Prostate gland (tissue), 2 donors: ENCODE data around the gene WDR48. TPM values are rescaled to one million over a fixed set of nuclear protein-coding genes. Genes with fewer than 3 reads are reported as not detected.
"Not testable (repeated sequence)": the region's sequence is repeated elsewhere in the genome, so short reads cannot be mapped to it uniquely, and the experiment has no call there.

Source experiments
- DNase-seq: peaks from one replicate; pipeline ENCODE4 v3.0.0-alpha.2; 2019; ENCODE audit warnings: low spot score
- H3K27ac ChIP-seq, 2 donors: fragments of 200-600 bp; sonication (generic); 2 replicates each; pipeline ENCODE4 v1.5.1; 2017 to 2019
- H3K27me3 ChIP-seq: fragments of 200-600 bp; sonication (generic); replicated peaks from 2 replicates; pipeline ENCODE4 v1.5.1; 2019; ENCODE audit not compliant: insufficient read depth
- H3K36me3 ChIP-seq, 2 donors: fragments of 200-600 bp; sonication (generic); 1 replicate in 1 of 2; 2 replicates in 1 of 2; pipeline versions ENCODE4 v1.5.1 to v1.8.1; 2017 to 2019
- H3K4me1 ChIP-seq: fragments of 200-600 bp; sonication (generic); replicated peaks from 2 replicates; pipeline ENCODE4 v1.5.1; 2019
- H3K4me3 ChIP-seq, 2 donors: fragments of 200-600 bp; sonication (generic); 2 replicates each; pipeline ENCODE4 v1.5.1; 2017 to 2019
- H3K9me3 ChIP-seq: fragments of 200-600 bp; sonication (generic); 2 replicates; pipeline ENCODE4 v1.5.1; 2017
- CTCF ChIP-seq, 4 experiments: fragments of 200-600 bp in 2 of 4; fragments of 450-650 bp in 2 of 4; sonication (generic) in 2 of 4; IDR thresholded peaks; 1 replicate in 3 of 4; 2 replicates in 1 of 4; pipeline ENCODE4 v1.5.1; 2016 to 2019; ENCODE audit warnings: antibody characterized with exemption in 4 of 4, mild to moderate bottlenecking in 2 of 4, moderate library complexity in 2 of 4
- POLR2A ChIP-seq: fragments of 450-650 bp; IDR thresholded peaks from one replicate; pipeline ENCODE4 v1.6.1; 2016; ENCODE audit warnings: antibody characterized with exemption, mild to moderate bottlenecking
- POLR2AphosphoS5 ChIP-seq: sonication (generic); formaldehyde crosslinking; IDR thresholded peaks from one replicate; pipeline ENCODE4 v1.6.1; 2017; ENCODE audit warnings: antibody characterized with exemption
- WGBS: methylation state at CpG from one replicate; pipeline ENCODE4 v1.1.5; 2018; 5-methylcytosine and 5-hydroxymethylcytosine counted together
- intact Hi-C: fragments of 100-400 bp; cut with DNase I; formaldehyde crosslinking; loops from one replicate; pipeline ENCODE4 v1.14.2; 2022
- total RNA-seq, 2 donors: library from RNA; depleted of rRNA; stranded (reverse); fragments of >200 nt; gene quantifications; one replicate each; pipeline ENCODE4 v1.1.0, GENCODE V29; 2016

WDR48 gene
- total RNA-seq, 2 donors from 2014 or later = 22.5 to 46.7 TPM

DNA sequence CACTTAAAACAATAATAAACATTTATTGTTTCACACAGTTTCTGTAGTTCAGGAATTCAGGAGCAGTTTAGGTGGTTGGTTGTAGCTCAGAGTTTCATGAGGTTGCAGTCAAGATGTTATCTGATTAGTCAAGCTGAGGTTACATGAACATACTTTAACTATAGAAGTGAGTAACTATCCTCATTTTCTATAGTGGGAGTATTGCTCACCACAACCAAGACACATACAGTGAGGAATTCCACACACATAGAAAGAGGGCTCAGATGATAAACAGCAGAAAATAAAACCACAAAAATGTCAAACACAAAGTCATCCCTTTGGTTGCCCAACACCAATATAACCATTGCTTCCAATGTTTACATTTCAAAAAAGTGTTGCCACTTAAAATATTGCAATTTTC, 13.7 kb upstream of the WDR48 start:
- H3K27ac ChIP-seq = no peak overlapping the region
- no peaks in the 10 kb centered on the region for H3K27me3 ChIP-seq
- H3K9me3 ChIP-seq = no peaks in the 10 kb centered on the region
- intact Hi-C loops = no loop called here
- TF ChIP-seq POLR2AphosphoS5 = no peak
- TF ChIP-seq CTCF (IDR thresholded peaks at IDR 0.05) = no peak
- no peak for TF ChIP-seq POLR2A
- no peak overlapping the region for H3K4me3 ChIP-seq
- H3K4me1 ChIP-seq = no peaks in the 10 kb centered on the region
- H3K36me3 ChIP-seq = no peaks in the 10 kb centered on the region
- no peak for DNase-seq

GRCh38 chr3:39050029-39050428, 1.8 kb upstream of the WDR48 start:
- Histone ChIP-seq H3K9me3 (no peaks in the 10 kb centered on the region), H3K36me3 (no peaks in the 10 kb centered on the region), H3K27ac (no peak overlapping the region), H3K27me3 (no peaks in the 10 kb centered on the region), H3K4me1 (no peaks in the 10 kb centered on the region), H3K4me3 (no peak overlapping the region)
- DNase-seq = no peak
- intact Hi-C loops = no loop called here
- TF ChIP-seq CTCF (IDR thresholded peaks at IDR 0.05) (no peak), POLR2A (no peak), POLR2AphosphoS5 (no peak)

GRCh38 chr3:39052583-39052982, 767 bp downstream of the WDR48 start:
- H3K4me1 ChIP-seq = no peaks in the 10 kb centered on the region
- no peaks in the 10 kb centered on the region for H3K36me3 ChIP-seq
- no peak for TF ChIP-seq POLR2A
- TF ChIP-seq CTCF (IDR thresholded peaks at IDR 0.05) = no peak
- no peak for TF ChIP-seq POLR2AphosphoS5
- WGBS = 3% methylated on average over 11 of the region's 11 CpGs
- DNase-seq = no peak
- H3K27me3 ChIP-seq = no peaks in the 10 kb centered on the region
- H3K4me3 ChIP-seq = peak overlapping the region; percentile 95 to 98
- peak overlapping the region; percentile 89 for H3K27ac ChIP-seq
- intact Hi-C loops = no loop called here
- H3K9me3 ChIP-seq = no peaks in the 10 kb centered on the region

- intact Hi-C loops = no loop called here
- Histone ChIP-seq H3K4me3 (no peak overlapping the region), H3K9me3 (no peaks in the 10 kb centered on the region), H3K36me3 (no peaks in the 10 kb centered on the region), H3K4me1 (no peaks in the 10 kb centered on the region), H3K27ac (no peak overlapping the region), H3K27me3 (no peaks in the 10 kb centered on the region)
- 93% methylated on average over 2 of the region's 2 CpGs for WGBS
- DNase-seq = no peak
- TF ChIP-seq POLR2AphosphoS5 (no peak), CTCF (IDR thresholded peaks at IDR 0.05) (no peak), POLR2A (no peak)
Measured at GRCh38 chr3:39053696-39054095, 1.9 kb downstream of the WDR48 start.

- 86% methylated on average over 3 of the region's 3 CpGs for WGBS
- Histone ChIP-seq H3K9me3 (no peaks in the 10 kb centered on the region), H3K4me3 (no peak overlapping the region), H3K27ac (no peak overlapping the region), H3K36me3 (no peaks in the 10 kb centered on the region), H3K4me1 (no peaks in the 10 kb centered on the region), H3K27me3 (no peaks in the 10 kb centered on the region)
- DNase-seq = no peak
- intact Hi-C loops = no loop called here
- no peak for TF ChIP-seq POLR2A
- TF ChIP-seq POLR2AphosphoS5 = no peak
Measured at GRCh38 chr3:39056151-39056550, 4.3 kb downstream of the WDR48 start.

DNA sequence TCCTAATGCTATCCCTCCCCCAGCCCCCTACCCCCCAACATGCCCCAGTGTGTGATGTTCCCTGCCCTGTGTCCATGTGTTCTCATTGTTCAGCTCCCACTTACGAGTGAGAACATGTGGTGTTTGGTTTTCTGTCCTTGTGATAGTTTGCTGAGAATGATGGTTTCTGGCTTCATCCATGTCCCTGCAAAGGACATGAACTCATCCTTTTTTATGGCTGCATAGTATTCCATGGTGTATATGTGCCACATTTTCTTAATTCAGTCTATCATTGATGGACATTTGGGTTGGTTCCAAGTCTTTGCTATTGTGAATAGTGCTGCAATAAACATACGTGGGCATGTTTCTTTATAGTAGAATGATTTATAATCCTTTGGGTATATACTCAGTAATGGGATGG, 9.4 kb downstream of the WDR48 start:
- H3K4me1 ChIP-seq, H3K36me3 ChIP-seq, intact Hi-C loops, H3K4me3 ChIP-seq, H3K27ac ChIP-seq, H3K9me3 ChIP-seq, DNase-seq, H3K27me3 ChIP-seq: not testable (repeated sequence)
- 79% methylated on average over 2 of the region's 2 CpGs for WGBS
